HL-60 (cell line): ENCODE results near the gene ODC1.
"Not testable (repeated sequence)": the region's sequence is repeated elsewhere in the genome, so short reads cannot be mapped to it uniquely, and the experiment has no call there.

Source experiments
- DNase-seq, 2 experiments: peaks; one replicate each; pipeline ENCODE4 v3.0.0-alpha.2; 2010 to 2020; ENCODE audit warnings: low read depth in 1 of 2, low spot score in 1 of 2
- H3K27ac ChIP-seq: fragments of 250-450 bp; sonication (Bioruptor Pico); replicated peaks from 2 replicates; pipeline ENCODE4 v1.5.1; 2020; ENCODE audit warnings: mild to moderate bottlenecking, moderate library complexity
- H3K27me3 ChIP-seq: fragments of 250-450 bp; sonication (Bioruptor Pico); 2 replicates; pipeline ENCODE4 v1.5.1; 2021; ENCODE audit warnings: mild to moderate bottlenecking, moderate library complexity; ENCODE audit not compliant: insufficient read depth, poor library complexity, severe bottlenecking
- H3K4me3 ChIP-seq: replicated peaks from 2 replicates; pipeline ENCODE4 v1.5.1; 2011; ENCODE audit warnings: mild to moderate bottlenecking, control low read depth, low read length; ENCODE audit not compliant: insufficient read depth
- GABPA ChIP-seq: IDR thresholded peaks from 2 replicates; pipeline ENCODE4 v1.6.1; 2012; ENCODE audit warnings: low read depth
- POLR2AphosphoS5 ChIP-seq: IDR thresholded peaks from 2 replicates; pipeline ENCODE4 v1.6.1; 2012; ENCODE audit warnings: low read depth
- SPI1 ChIP-seq: IDR thresholded peaks from 2 replicates; pipeline ENCODE4 v1.6.1; 2012; ENCODE audit warnings: low read depth, mild to moderate bottlenecking, borderline replicate concordance
- TF ChIP-seq, protein P1 (sequence below): IDR thresholded peaks from one replicate; pipeline ENCODE4 v1.5.1; 2011; ENCODE audit warnings: low read length, control low read depth, inconsistent platforms; ENCODE audit not compliant: insufficient read depth
- TF ChIP-seq, protein P2 (sequence below): IDR thresholded peaks from 2 replicates; pipeline ENCODE4 v1.6.1; 2012; ENCODE audit warnings: low read depth; ENCODE audit not compliant: insufficient replicate concordance

Gene ODC1

DNA sequence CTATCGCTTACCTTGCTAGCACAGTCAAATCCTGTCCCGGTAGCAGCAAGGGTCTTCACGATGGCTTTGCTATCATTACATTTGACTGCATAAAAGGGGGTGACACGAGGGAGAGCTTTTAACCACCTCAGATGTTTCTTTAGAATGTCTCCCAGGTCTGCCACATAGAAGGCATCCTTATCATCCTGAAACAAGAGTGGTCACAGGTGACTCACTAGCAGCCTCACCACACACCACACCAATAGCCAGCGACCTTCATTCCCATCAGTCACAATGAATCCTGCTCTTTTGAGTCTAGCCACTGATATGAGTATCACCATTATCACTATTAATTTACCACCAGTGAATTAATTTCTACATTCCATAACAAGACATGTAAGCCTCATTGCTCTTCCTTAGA, 3.7 kb downstream of the ODC1 start:
- H3K27ac ChIP-seq: no peak overlapping the region
- DNase-seq: peak in 1 of 2 experiments; percentile 40
- H3K27me3 ChIP-seq: no peaks in the 10 kb centered on the region
- no peak overlapping the region for H3K4me3 ChIP-seq
- TF ChIP-seq, protein P1, sequence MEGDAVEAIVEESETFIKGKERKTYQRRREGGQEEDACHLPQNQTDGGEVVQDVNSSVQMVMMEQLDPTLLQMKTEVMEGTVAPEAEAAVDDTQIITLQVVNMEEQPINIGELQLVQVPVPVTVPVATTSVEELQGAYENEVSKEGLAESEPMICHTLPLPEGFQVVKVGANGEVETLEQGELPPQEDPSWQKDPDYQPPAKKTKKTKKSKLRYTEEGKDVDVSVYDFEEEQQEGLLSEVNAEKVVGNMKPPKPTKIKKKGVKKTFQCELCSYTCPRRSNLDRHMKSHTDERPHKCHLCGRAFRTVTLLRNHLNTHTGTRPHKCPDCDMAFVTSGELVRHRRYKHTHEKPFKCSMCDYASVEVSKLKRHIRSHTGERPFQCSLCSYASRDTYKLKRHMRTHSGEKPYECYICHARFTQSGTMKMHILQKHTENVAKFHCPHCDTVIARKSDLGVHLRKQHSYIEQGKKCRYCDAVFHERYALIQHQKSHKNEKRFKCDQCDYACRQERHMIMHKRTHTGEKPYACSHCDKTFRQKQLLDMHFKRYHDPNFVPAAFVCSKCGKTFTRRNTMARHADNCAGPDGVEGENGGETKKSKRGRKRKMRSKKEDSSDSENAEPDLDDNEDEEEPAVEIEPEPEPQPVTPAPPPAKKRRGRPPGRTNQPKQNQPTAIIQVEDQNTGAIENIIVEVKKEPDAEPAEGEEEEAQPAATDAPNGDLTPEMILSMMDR: no peak
- no peak for TF ChIP-seq GABPA
- TF ChIP-seq, protein P2, sequence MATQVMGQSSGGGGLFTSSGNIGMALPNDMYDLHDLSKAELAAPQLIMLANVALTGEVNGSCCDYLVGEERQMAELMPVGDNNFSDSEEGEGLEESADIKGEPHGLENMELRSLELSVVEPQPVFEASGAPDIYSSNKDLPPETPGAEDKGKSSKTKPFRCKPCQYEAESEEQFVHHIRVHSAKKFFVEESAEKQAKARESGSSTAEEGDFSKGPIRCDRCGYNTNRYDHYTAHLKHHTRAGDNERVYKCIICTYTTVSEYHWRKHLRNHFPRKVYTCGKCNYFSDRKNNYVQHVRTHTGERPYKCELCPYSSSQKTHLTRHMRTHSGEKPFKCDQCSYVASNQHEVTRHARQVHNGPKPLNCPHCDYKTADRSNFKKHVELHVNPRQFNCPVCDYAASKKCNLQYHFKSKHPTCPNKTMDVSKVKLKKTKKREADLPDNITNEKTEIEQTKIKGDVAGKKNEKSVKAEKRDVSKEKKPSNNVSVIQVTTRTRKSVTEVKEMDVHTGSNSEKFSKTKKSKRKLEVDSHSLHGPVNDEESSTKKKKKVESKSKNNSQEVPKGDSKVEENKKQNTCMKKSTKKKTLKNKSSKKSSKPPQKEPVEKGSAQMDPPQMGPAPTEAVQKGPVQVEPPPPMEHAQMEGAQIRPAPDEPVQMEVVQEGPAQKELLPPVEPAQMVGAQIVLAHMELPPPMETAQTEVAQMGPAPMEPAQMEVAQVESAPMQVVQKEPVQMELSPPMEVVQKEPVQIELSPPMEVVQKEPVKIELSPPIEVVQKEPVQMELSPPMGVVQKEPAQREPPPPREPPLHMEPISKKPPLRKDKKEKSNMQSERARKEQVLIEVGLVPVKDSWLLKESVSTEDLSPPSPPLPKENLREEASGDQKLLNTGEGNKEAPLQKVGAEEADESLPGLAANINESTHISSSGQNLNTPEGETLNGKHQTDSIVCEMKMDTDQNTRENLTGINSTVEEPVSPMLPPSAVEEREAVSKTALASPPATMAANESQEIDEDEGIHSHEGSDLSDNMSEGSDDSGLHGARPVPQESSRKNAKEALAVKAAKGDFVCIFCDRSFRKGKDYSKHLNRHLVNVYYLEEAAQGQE: no peak
- TF ChIP-seq SPI1: no peak
- no peak for TF ChIP-seq POLR2AphosphoS5

DNA sequence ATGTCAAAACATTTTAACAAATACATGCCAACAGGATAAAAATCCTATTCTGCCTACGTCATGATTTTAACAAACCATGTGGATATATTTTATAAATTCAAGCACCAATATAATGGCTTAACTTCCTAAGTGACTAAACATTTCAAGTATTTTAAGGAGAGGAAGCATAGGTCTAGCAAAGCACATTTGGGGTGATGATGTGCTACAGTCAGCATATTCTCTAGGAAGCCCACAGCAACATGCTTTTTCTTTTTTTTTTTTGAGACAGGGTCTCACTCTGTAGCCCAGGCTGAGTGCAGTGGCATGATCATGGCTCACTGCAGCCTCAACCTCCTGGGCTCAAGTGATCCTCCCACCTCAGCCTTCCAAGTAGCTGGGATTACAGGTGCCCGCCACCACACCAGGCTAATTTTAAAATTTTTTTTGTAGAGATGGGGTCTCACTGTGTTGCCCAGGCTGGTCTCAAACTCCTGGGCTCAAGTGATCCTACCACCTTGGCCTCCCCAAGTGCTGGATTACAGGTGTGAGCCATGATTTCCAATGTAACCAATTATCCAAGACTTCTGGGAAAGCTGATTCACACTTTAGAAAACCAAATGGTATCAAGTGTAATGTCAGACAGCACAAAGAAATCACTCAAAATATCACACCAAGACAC, 5.5 kb downstream of the ODC1 start:
- not testable (repeated sequence) for H3K4me3 ChIP-seq, H3K27ac ChIP-seq, H3K27me3 ChIP-seq
- DNase-seq: peak in 1 of 2 experiments; percentile 43

DNA sequence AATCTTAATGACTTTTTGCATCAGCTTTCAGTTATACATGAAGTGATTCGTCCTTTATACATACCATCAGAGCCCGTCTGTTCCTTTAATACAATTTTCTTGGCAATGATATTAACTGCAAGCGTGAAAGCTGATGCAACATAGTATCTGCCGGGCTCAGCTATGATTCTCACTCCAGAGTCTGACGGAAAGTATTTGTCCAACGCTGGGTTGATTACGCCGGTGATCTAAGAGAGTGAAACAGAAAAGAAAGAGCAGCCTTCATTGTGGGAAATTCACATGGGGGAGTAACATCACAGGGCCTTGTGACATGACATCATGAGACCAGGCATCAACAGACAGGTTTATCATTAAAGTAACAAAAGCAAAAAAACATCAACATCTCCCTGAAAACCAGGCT, 6.2 kb downstream of the ODC1 start:
- H3K27ac ChIP-seq: no peak overlapping the region
- no peak for DNase-seq
- H3K27me3 ChIP-seq: no peaks in the 10 kb centered on the region
- TF ChIP-seq SPI1 (no peak), POLR2AphosphoS5 (no peak)
- no peak overlapping the region for H3K4me3 ChIP-seq

DNA sequence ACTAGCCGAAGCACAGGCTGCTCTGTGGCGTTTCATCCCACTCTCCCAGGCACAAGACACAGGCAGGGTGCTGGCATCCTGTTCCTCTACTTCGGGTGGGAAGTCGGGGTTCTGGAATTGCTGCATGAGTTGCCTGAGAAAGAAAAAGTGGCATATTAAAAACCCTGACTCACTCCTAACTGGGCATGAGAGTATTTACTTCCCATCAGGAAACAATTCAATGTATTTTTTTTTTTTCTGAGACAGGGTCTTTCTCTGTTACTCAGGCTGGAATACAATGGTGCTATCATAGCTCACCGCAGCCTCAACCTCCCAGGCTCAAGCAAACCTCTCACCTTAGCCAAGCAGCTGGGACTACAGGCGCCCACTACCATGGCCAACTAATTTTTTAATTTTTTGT, 7.4 kb downstream of the ODC1 start:
- peak in 1 of 2 experiments; percentile 40 for DNase-seq
- no peak for TF ChIP-seq GABPA
- TF ChIP-seq SPI1: no peak
- TF ChIP-seq, protein P2: no peak
- no peak for TF ChIP-seq POLR2AphosphoS5
- TF ChIP-seq, protein P1: no peak
- Histone ChIP-seq H3K4me3 (no peak overlapping the region), H3K27ac (no peak overlapping the region), H3K27me3 (no peaks in the 10 kb centered on the region)

DNA sequence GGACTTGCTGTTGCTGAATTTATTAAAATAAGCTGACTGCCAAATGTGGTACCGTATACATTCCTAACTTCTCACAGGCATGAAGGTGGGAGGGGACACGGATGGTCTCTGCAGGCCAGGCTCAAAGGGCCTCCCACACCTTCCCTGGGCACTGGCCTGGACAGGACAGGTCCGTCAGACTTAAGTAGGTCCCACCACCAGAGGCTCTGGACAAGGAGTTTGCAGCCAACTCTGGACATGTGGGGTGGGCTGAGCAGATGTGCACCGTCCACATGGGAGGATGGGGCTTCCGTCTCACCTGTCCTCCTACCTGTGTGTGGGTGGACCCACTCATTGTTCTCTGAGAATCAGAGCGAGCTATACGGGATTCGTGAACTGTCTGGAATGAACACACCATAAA, 8.2 kb downstream of the ODC1 start:
- H3K27me3 ChIP-seq: no peaks in the 10 kb centered on the region
- H3K27ac ChIP-seq: no peak overlapping the region
- peak in 1 of 2 experiments; percentile 50 for DNase-seq
- no peak overlapping the region for H3K4me3 ChIP-seq
- TF ChIP-seq, protein P2: no peak
- TF ChIP-seq GABPA (no peak), POLR2AphosphoS5 (no peak), SPI1 (no peak)
- TF ChIP-seq, protein P1: no peak
